ENCODE data around the gene WDR13. TPM values are rescaled to one million over a fixed set of nuclear protein-coding genes. Genes with fewer than 3 reads are reported as not detected.

Gene WDR13
- total and polyA plus RNA-seq, 7 donors = 98.1 to 132 (median 106) TPM

GRCh38 chrX:48601741-48602394, 4.6 kb downstream of the WDR13 start:
- DNase-seq = no peak
- intact Hi-C loops (cut with DNase I) = no loop called here
- Histone ChIP-seq H3K27me3 (no peaks in the 10 kb centered on the region), H3K4me3 (no peak overlapping the region), H3K27ac (no peak overlapping the region), H3K4me1 (peaks cover 0 to 10% (median 6%) of the 10 kb centered on the region in 4 donors), H3K9me3 (no peaks in the 10 kb centered on the region), H3K36me3 (peaks cover 8 to 66% (median 15%) of the 10 kb centered on the region in 4 donors)
- 83 to 84% methylated on average over 17 of the region's 17 CpGs for WGBS, 2 donors
- no peak for TF ChIP-seq CTCF (IDR thresholded peaks at IDR 0.05)

GRCh38 chrX:48604701-48605100, 7.4 kb downstream of the WDR13 start:
- DNase-seq = no peak
- peaks cover 8 to 54% (median 10%) of the 10 kb centered on the region in 4 donors for H3K36me3 ChIP-seq

GRCh38 chrX:48606091-48606490, 8.8 kb downstream of the WDR13 start:
- no peak overlapping the region for H3K4me3 ChIP-seq
- WGBS, 2 donors = 91% methylated on average over 6 of the region's 6 CpGs
- H3K9me3 ChIP-seq = no peaks in the 10 kb centered on the region
- no peak overlapping the region for H3K27ac ChIP-seq
- H3K36me3 ChIP-seq = peaks cover 2 to 41% (median 6%) of the 10 kb centered on the region in 4 donors
- DNase-seq = no peak
- H3K4me1 ChIP-seq = no peaks in the 10 kb centered on the region
- TF ChIP-seq POLR2AphosphoS5 (IDR thresholded peaks at IDR 0.05) = no peak
- TF ChIP-seq CTCF (IDR thresholded peaks at IDR 0.05) = no peak
- no peak for TF ChIP-seq EP300 (IDR thresholded peaks at IDR 0.05)
- TF ChIP-seq POLR2A (IDR thresholded peaks at IDR 0.05) = no peak
- intact Hi-C loops (cut with DNase I) = no loop called here
- H3K27me3 ChIP-seq = no peaks in the 10 kb centered on the region

More at GRCh38 chrX:48604701-48605100, 7.4 kb downstream of the WDR13 start:
- Histone ChIP-seq H3K27ac (no peak overlapping the region), H3K27me3 (no peaks in the 10 kb centered on the region), H3K4me1 (no peaks in the 10 kb centered on the region), H3K9me3 (no peaks in the 10 kb centered on the region), H3K4me3 (no peak overlapping the region)
- TF ChIP-seq POLR2A (IDR thresholded peaks at IDR 0.05) (no peak), EP300 (IDR thresholded peaks at IDR 0.05) (no peak), CTCF (IDR thresholded peaks at IDR 0.05) (no peak), POLR2AphosphoS5 (IDR thresholded peaks at IDR 0.05) (no peak)
- intact Hi-C loops (cut with DNase I) = no loop called here
- 96% methylated on average over 16 of the region's 16 CpGs for WGBS, 2 donors

- DNase-seq = peak; percentile 12
- 49 to 73% methylated on average over 2 of the region's 2 CpGs for WGBS, 2 donors
- intact Hi-C loops (cut with DNase I) = no loop called here
- no peak overlapping the region for H3K27ac ChIP-seq
- no peaks in the 10 kb centered on the region for H3K9me3 ChIP-seq
- H3K4me1 ChIP-seq = no peaks in the 10 kb centered on the region
- H3K27me3 ChIP-seq = no peaks in the 10 kb centered on the region
- no peaks in the 10 kb centered on the region for H3K36me3 ChIP-seq
- no peak overlapping the region for H3K4me3 ChIP-seq
- no peak for TF ChIP-seq EP300 (IDR thresholded peaks at IDR 0.05)
- TF ChIP-seq POLR2AphosphoS5 (IDR thresholded peaks at IDR 0.05) = no peak
- no peak for TF ChIP-seq CTCF (IDR thresholded peaks at IDR 0.05)
- no peak for TF ChIP-seq POLR2A (IDR thresholded peaks at IDR 0.05)
Observed at GRCh38 chrX:48611703-48612102, 14.4 kb downstream of the WDR13 start.

Data from sigmoid colon (tissue), 7 donors.